Cerebellar cortex (tissue), 1 donor: ENCODE results near the gene SH3BP4.

ENCODE experiments used
- DNase-seq: peaks from one replicate; pipeline ENCODE4 v3.0.0-alpha.2; 2015; ENCODE audit warnings: low spot score

SH3BP4 gene

GRCh38 chr2:234947556-234947955 is 4.3 kb upstream of the SH3BP4 start:
- DNase-seq = no peak

- no peak for DNase-seq
These were observed 1.9 kb upstream of the SH3BP4 start for GRCh38 chr2:234949762-234950434.

GRCh38 chr2:234950435-234950729 is 1.4 kb upstream of the SH3BP4 start:
- DNase-seq = no peak

GRCh38 chr2:234950730-234951663 is 820 bp upstream of the SH3BP4 start:
- DNase-seq = no peak

- DNase-seq = no peak
These were observed 676 bp downstream of the SH3BP4 start for GRCh38 chr2:234952270-234953115.

- DNase-seq = no peak
These were observed 1.6 kb downstream of the SH3BP4 start for GRCh38 chr2:234953116-234954031.

GRCh38 chr2:234954551-234954992 is 2.8 kb downstream of the SH3BP4 start:
- no peak for DNase-seq

GRCh38 chr2:234955091-234955591 is 3.3 kb downstream of the SH3BP4 start:
- DNase-seq = no peak

GRCh38 chr2:234955971-234956509 is 4.2 kb downstream of the SH3BP4 start:
- DNase-seq = no peak

GRCh38 chr2:234957834-234958135 is 6.0 kb downstream of the SH3BP4 start:
- DNase-seq = no peak

- no peak for DNase-seq
These were observed 6.5 kb downstream of the SH3BP4 start for GRCh38 chr2:234958311-234958710.

GRCh38 chr2:234958746-234959395 is 7.1 kb downstream of the SH3BP4 start:
- no peak for DNase-seq

GRCh38 chr2:234960175-234961088 is 8.6 kb downstream of the SH3BP4 start:
- DNase-seq = no peak

GRCh38 chr2:234961784-234962183 is 10.0 kb downstream of the SH3BP4 start:
- no peak for DNase-seq

GRCh38 chr2:234963773-234964615 is 12.2 kb downstream of the SH3BP4 start:
- DNase-seq = no peak

GRCh38 chr2:234964631-234965461 is 13.0 kb downstream of the SH3BP4 start:
- DNase-seq = no peak

- no peak for DNase-seq
These were observed 14.5 kb downstream of the SH3BP4 start for GRCh38 chr2:234966340-234966739.
